Natural killer cell (primary cell): Measurements from ENCODE around the gene NGEF. TPM values are rescaled to one million over a fixed set of nuclear protein-coding genes. Genes with fewer than 3 reads are reported as not detected.

ENCODE experiments used
- ATAC-seq, 3 donors: fragments of 150-1000 bp in 2 of 3; fragments of 200-7000 bp in 1 of 3; cut with Tn5 transposase; 1 replicate in 1 of 3; 2 replicates in 2 of 3; pipeline ENCODE4 v1.10.0; 2021; ENCODE audit warnings: mild to moderate bottlenecking in 2 of 3, moderate library complexity in 2 of 3
- DNase-seq, 2 donors: peaks; one replicate each; pipeline versions ENCODE4 v3.0.0 to v3.0.0-alpha.2; 2013 to 2021; ENCODE audit warnings: mixed read lengths in 1 of 2
- H3K27ac ChIP-seq: one replicate; pipeline ENCODE4 v1.5.1; 2013; ENCODE audit warnings: mild to moderate bottlenecking, low read length
- H3K27me3 ChIP-seq: one replicate; pipeline ENCODE4 v1.6.1; 2013; ENCODE audit warnings: low read length; ENCODE audit not compliant: control insufficient read depth, insufficient read depth
- H3K36me3 ChIP-seq: one replicate; pipeline ENCODE4 v1.6.1; 2013; ENCODE audit warnings: low read length; ENCODE audit not compliant: control insufficient read depth, insufficient read depth
- H3K4me1 ChIP-seq: one replicate; pipeline ENCODE4 v1.6.1; 2013; ENCODE audit warnings: low read length; ENCODE audit not compliant: control insufficient read depth, insufficient read depth
- H3K4me3 ChIP-seq: one replicate; pipeline ENCODE4 v1.5.1; 2013; ENCODE audit warnings: low read length
- H3K9me3 ChIP-seq: one replicate; pipeline ENCODE4 v1.6.1; 2013; ENCODE audit warnings: low read length; ENCODE audit not compliant: control insufficient read depth, insufficient read depth
- H3K27ac Mint-ChIP-seq, 2 donors: one replicate each; pipeline ENCODE4 v1.8.0; 2022; ENCODE audit warnings: mild to moderate bottlenecking in 2 of 2, mixed read lengths in 2 of 2, moderate library complexity in 1 of 2
- H3K27me3 Mint-ChIP-seq, 2 donors: one replicate each; pipeline ENCODE4 v1.8.0; 2022; ENCODE audit warnings: low read depth in 2 of 2, mixed read lengths in 2 of 2
- H3K36me3 Mint-ChIP-seq: one replicate; pipeline ENCODE4 v1.8.0; 2022; ENCODE audit warnings: mixed read lengths
- H3K4me1 Mint-ChIP-seq, 2 donors: one replicate each; pipeline ENCODE4 v1.8.0; 2022; ENCODE audit warnings: mixed read lengths in 2 of 2
- H3K4me3 Mint-ChIP-seq: one replicate; pipeline ENCODE4 v1.8.0; 2022; ENCODE audit warnings: mild to moderate bottlenecking, moderate library complexity, mixed read lengths
- H3K9me3 Mint-ChIP-seq, 2 donors: one replicate each; pipeline ENCODE4 v1.8.0; 2022; ENCODE audit warnings: mixed read lengths in 2 of 2
- CTCF ChIP-seq: fragments of 200-600 bp; IDR thresholded peaks from one replicate; pipeline ENCODE4 v1.8.0; 2022; ENCODE audit warnings: antibody characterized with exemption
- WGBS: methylation state at CpG from one replicate; pipeline ENCODE4 v1.1.7; 2013; ENCODE audit warnings: missing lambda C conversion rate; ENCODE audit not compliant: insufficient coverage; 5-methylcytosine and 5-hydroxymethylcytosine counted together
- intact Hi-C: fragments of 100-400 bp; cut with micrococcal nuclease; formaldehyde crosslinking; loops from one replicate; pipeline ENCODE4 v1.14.2; 2022
- total RNA-seq, 4 donors: library from RNA; stranded (reverse); fragments of 120-200 nt in 1 of 4; gene quantifications; one replicate each; pipeline versions ENCODE4 v1.2.3 to v1.2.4, GENCODE V29; 2013 to 2022

NGEF gene
- total RNA-seq, 3 donors from 2014 or later (not counting 1 experiment from before 2014, with no cell fraction given): not detected

GRCh38 chr2:232890536-232890895 is 122.5 kb downstream of the NGEF start:
- peaks cover 0 to 6% of the 10 kb centered on the region in 2 donors for H3K27me3 Mint-ChIP-seq
- no peaks in the 10 kb centered on the region for H3K36me3 ChIP-seq
- ATAC-seq: no peak
- TF ChIP-seq CTCF: no peak
- WGBS: 86% methylated on average over 11 of the region's 11 CpGs
- no peak overlapping the region for H3K27ac ChIP-seq
- no peak overlapping the region for H3K4me3 Mint-ChIP-seq
- no peaks in the 10 kb centered on the region for H3K27me3 ChIP-seq
- no peak for DNase-seq
- intact Hi-C loops: no loop called here
- H3K4me1 Mint-ChIP-seq: peaks cover 0 to 4% of the 10 kb centered on the region in 2 donors
- H3K4me3 ChIP-seq: no peak overlapping the region
- H3K27ac Mint-ChIP-seq: no peak overlapping the region
- H3K9me3 ChIP-seq: no peaks in the 10 kb centered on the region
- H3K4me1 ChIP-seq: no peaks in the 10 kb centered on the region
- no peaks in the 10 kb centered on the region for H3K36me3 Mint-ChIP-seq
- H3K9me3 Mint-ChIP-seq: no peaks in the 10 kb centered on the region

GRCh38 chr2:232889876-232890401 is 123.1 kb downstream of the NGEF start:
- Histone ChIP-seq H3K4me3 (no peak overlapping the region), H3K27me3 (no peaks in the 10 kb centered on the region), H3K27ac (no peak overlapping the region), H3K9me3 (no peaks in the 10 kb centered on the region), H3K4me1 (no peaks in the 10 kb centered on the region), H3K36me3 (no peaks in the 10 kb centered on the region)
- Mint-ChIP-seq H3K4me3 (no peak overlapping the region), H3K36me3 (no peaks in the 10 kb centered on the region), H3K27ac (no peak overlapping the region), H3K4me1 (peaks cover 0 to 4% of the 10 kb centered on the region in 2 donors), H3K27me3 (peaks cover 0 to 6% of the 10 kb centered on the region in 2 donors), H3K9me3 (no peaks in the 10 kb centered on the region)
- TF ChIP-seq CTCF: no peak
- intact Hi-C loops: no loop called here
- WGBS: 85% methylated on average over 5 of the region's 5 CpGs
- ATAC-seq (no peak), DNase-seq (no peak)

GRCh38 chr2:232888839-232889529 is 124.1 kb downstream of the NGEF start:
- H3K9me3 ChIP-seq: no peaks in the 10 kb centered on the region
- TF ChIP-seq CTCF: no peak
- H3K36me3 ChIP-seq: no peaks in the 10 kb centered on the region
- Mint-ChIP-seq H3K4me1 (peaks cover 0 to 4% of the 10 kb centered on the region in 2 donors), H3K36me3 (no peaks in the 10 kb centered on the region), H3K9me3 (no peaks in the 10 kb centered on the region), H3K27ac (no peak overlapping the region), H3K27me3 (peaks cover 0 to 6% of the 10 kb centered on the region in 2 donors), H3K4me3 (no peak overlapping the region)
- no peaks in the 10 kb centered on the region for H3K27me3 ChIP-seq
- H3K4me1 ChIP-seq: no peaks in the 10 kb centered on the region
- ATAC-seq (no peak), DNase-seq (no peak)
- no peak overlapping the region for H3K27ac ChIP-seq
- WGBS: 75% methylated on average over 14 of the region's 14 CpGs
- no peak overlapping the region for H3K4me3 ChIP-seq
- intact Hi-C loops: no loop called here
